Nucleus accumbens (tissue), 56 donors: ENCODE results near the gene NLGN1.
"Not testable (repeated sequence)": the region's sequence is repeated elsewhere in the genome, so short reads cannot be mapped to it uniquely, and the experiment has no call there.

Experiments used
- DNase-seq, 56 donors: peaks; one replicate each; lab custom pipeline; 2025; lab: John Stamatoyannopoulos, UW

The NLGN1 gene

GRCh38 chr3:173552526-173552925 is 155.0 kb downstream of the NLGN1 start:
- no peak for DNase-seq

GRCh38 chr3:173553635-173554280 is 156.2 kb downstream of the NLGN1 start:
- peak in 15 of 56 donors; percentile 0 to 38 (median 3) for DNase-seq

- DNase-seq: no peak
Observed at GRCh38 chr3:173556546-173556945, 159.0 kb downstream of the NLGN1 start.

GRCh38 chr3:173567997-173568396 is 170.5 kb downstream of the NLGN1 start:
- no peak for DNase-seq

GRCh38 chr3:173568623-173569022 is 171.1 kb downstream of the NLGN1 start:
- no peak for DNase-seq

GRCh38 chr3:173583496-173583895 is 186.0 kb downstream of the NLGN1 start:
- no peak for DNase-seq

- peak in 23 of 56 donors; percentile 0 to 71 (median 22) for DNase-seq
Observed at GRCh38 chr3:173584093-173584837, 186.7 kb downstream of the NLGN1 start.

- peak in 48 of 56 donors; percentile 4 to 74 (median 49) for DNase-seq
Observed at GRCh38 chr3:173584838-173585831, 187.6 kb downstream of the NLGN1 start.

GRCh38 chr3:173586166-173586565 is 188.6 kb downstream of the NLGN1 start:
- DNase-seq: no peak

GRCh38 chr3:173587055-173587454 is 189.5 kb downstream of the NLGN1 start:
- DNase-seq: no peak

GRCh38 chr3:173588556-173588955 is 191.0 kb downstream of the NLGN1 start:
- no peak for DNase-seq

GRCh38 chr3:173589116-173589515 is 191.6 kb downstream of the NLGN1 start:
- no peak for DNase-seq

- DNase-seq: peak in 3 of 56 donors; percentile 0 to 6 (median 5)
Observed at GRCh38 chr3:173591401-173591800, 193.9 kb downstream of the NLGN1 start.

- DNase-seq: not testable (repeated sequence)
Observed at GRCh38 chr3:173594881-173595280, 197.3 kb downstream of the NLGN1 start.

GRCh38 chr3:173599673-173600072 is 202.1 kb downstream of the NLGN1 start:
- no peak for DNase-seq

GRCh38 chr3:173614522-173614921 is 217.0 kb downstream of the NLGN1 start:
- DNase-seq: no peak

- no peak for DNase-seq
Observed at GRCh38 chr3:173615661-173616060, 218.1 kb downstream of the NLGN1 start.

GRCh38 chr3:173617490-173617889 is 219.9 kb downstream of the NLGN1 start:
- DNase-seq: no peak

- no peak for DNase-seq
Observed at GRCh38 chr3:173618148-173618547, 220.6 kb downstream of the NLGN1 start.

- no peak for DNase-seq
Observed at GRCh38 chr3:173618703-173619102, 221.2 kb downstream of the NLGN1 start.

- DNase-seq: no peak
Observed at GRCh38 chr3:173622166-173622565, 224.6 kb downstream of the NLGN1 start.
